ENCODE data around the gene MAP2. TPM values are rescaled to one million over a fixed set of nuclear protein-coding genes. Genes with fewer than 3 reads are reported as not detected.

MAP2 gene
- polyA plus RNA-seq, 1 donor (not counting 4 experiments of a cell fraction or from before 2014, with no cell fraction given), result 16.2 TPM

- Histone ChIP-seq H3K79me2 (ENCODE audit: control insufficient read depth, insufficient read depth, low read length) (no peaks in the 10 kb centered on the region), H3K9me3 (ENCODE audit: control insufficient read depth, low read depth, low read length) (no peaks in the 10 kb centered on the region), H2AFZ (ENCODE audit: control insufficient read depth, low read length) (no peak overlapping the region), H4K20me1 (ENCODE audit: control insufficient read depth, extremely low read depth, insufficient read depth, low read length) (no peaks in the 10 kb centered on the region), H3K9ac (ENCODE audit: control insufficient read depth, extremely low read depth, insufficient read depth, low read length) (no peak overlapping the region), H3K4me2 (ENCODE audit: control insufficient read depth, extremely low read depth, insufficient read depth, low read depth, low read length) (no peak overlapping the region), H3K27me3 (ENCODE audit: control insufficient read depth, extremely low read depth, insufficient read depth, low read length) (no peaks in the 10 kb centered on the region), H3K4me1 (ENCODE audit: control insufficient read depth, extremely low read depth, insufficient read depth, low read length) (no peaks in the 10 kb centered on the region), H3K36me3 (ENCODE audit: control insufficient read depth in 2 of 2, extremely low read depth in 1 of 2, insufficient read depth in 2 of 2, low read length in 2 of 2) (no peaks in the 10 kb centered on the region), H3K27ac (ENCODE audit: control insufficient read depth, insufficient read depth, low read length) (no peak overlapping the region), H3K9me1 (ENCODE audit: control insufficient read depth, extremely low read depth, insufficient read depth, low read length) (no peaks in the 10 kb centered on the region), H3K4me3 (ENCODE audit: control insufficient read depth in 2 of 3, extremely low read depth in 1 of 3, insufficient read depth in 2 of 3, low read depth in 1 of 3, low read length in 3 of 3) (no peak overlapping the region)
- dilution Hi-C loops (cut with MboI; ENCODE audit: extremely low pct_ligation_motif_present, low sequenced_read_pairs), result no loop called here
- no peak for DNase-seq (ENCODE audit: low read depth, low spot score)
- TF ChIP-seq CTCF (optimal IDR thresholded peaks at IDR 0.05 in 1 of 3, IDR thresholded peaks at IDR 0.05 in 1 of 3, conservative IDR thresholded peaks at IDR 0.05 in 1 of 3; ENCODE audit: extremely low read depth in 1 of 3, insufficient read depth in 2 of 3, low read length in 3 of 3) (no peak), EZH2 (IDR thresholded peaks at IDR 0.05; ENCODE audit: low read length) (no peak)
- no peak for FAIRE-seq
These were observed 81.6 kb downstream of the MAP2 start for GRCh38 chr2:209505410-209505809.

GRCh38 chr2:209508255-209508654 lies 84.4 kb downstream of the MAP2 start:
- Histone ChIP-seq H3K9me3 (ENCODE audit: control insufficient read depth, low read depth, low read length) (no peaks in the 10 kb centered on the region), H3K27me3 (ENCODE audit: control insufficient read depth, extremely low read depth, insufficient read depth, low read length) (no peaks in the 10 kb centered on the region), H4K20me1 (ENCODE audit: control insufficient read depth, extremely low read depth, insufficient read depth, low read length) (no peaks in the 10 kb centered on the region), H2AFZ (ENCODE audit: control insufficient read depth, low read length) (no peak overlapping the region), H3K9me1 (ENCODE audit: control insufficient read depth, extremely low read depth, insufficient read depth, low read length) (no peaks in the 10 kb centered on the region), H3K4me1 (ENCODE audit: control insufficient read depth, extremely low read depth, insufficient read depth, low read length) (no peaks in the 10 kb centered on the region), H3K4me2 (ENCODE audit: control insufficient read depth, extremely low read depth, insufficient read depth, low read depth, low read length) (no peak overlapping the region), H3K9ac (ENCODE audit: control insufficient read depth, extremely low read depth, insufficient read depth, low read length) (no peak overlapping the region), H3K27ac (ENCODE audit: control insufficient read depth, insufficient read depth, low read length) (no peak overlapping the region), H3K4me3 (ENCODE audit: control insufficient read depth in 2 of 3, extremely low read depth in 1 of 3, insufficient read depth in 2 of 3, low read depth in 1 of 3, low read length in 3 of 3) (no peak overlapping the region), H3K79me2 (ENCODE audit: control insufficient read depth, insufficient read depth, low read length) (no peaks in the 10 kb centered on the region), H3K36me3 (ENCODE audit: control insufficient read depth in 2 of 2, extremely low read depth in 1 of 2, insufficient read depth in 2 of 2, low read length in 2 of 2) (no peaks in the 10 kb centered on the region)
- FAIRE-seq (no peak), DNase-seq (ENCODE audit: low read depth, low spot score) (no peak)
- no peak for TF ChIP-seq EZH2 (IDR thresholded peaks at IDR 0.05; ENCODE audit: low read length)
- TF ChIP-seq CTCF (optimal IDR thresholded peaks at IDR 0.05 in 1 of 3, IDR thresholded peaks at IDR 0.05 in 1 of 3, conservative IDR thresholded peaks at IDR 0.05 in 1 of 3; ENCODE audit: extremely low read depth in 1 of 3, insufficient read depth in 2 of 3, low read length in 3 of 3), result no peak
- dilution Hi-C loops (cut with MboI; ENCODE audit: extremely low pct_ligation_motif_present, low sequenced_read_pairs), result no loop called here
